ENCODE results near the gene CHRNA9. TPM values are rescaled to one million over a fixed set of nuclear protein-coding genes. Genes with fewer than 3 reads are reported as not detected.
A peak's percentile ranks its signal among the peaks of the same experiment; 100 is the strongest.

CHRNA9 gene
- total and polyA plus RNA-seq, 4 donors = 0.10 to 0.19 (median 0.17) TPM; not detected in 1

GRCh38 chr4:40322811-40323210 lies 12.3 kb upstream of the CHRNA9 start:
- Histone ChIP-seq H3K27me3 (ENCODE audit: control insufficient read depth, insufficient read depth, low read length) (no peaks in the 10 kb centered on the region), H3K9me3 (ENCODE audit: control insufficient read depth, insufficient read depth, low read length) (no peaks in the 10 kb centered on the region), H3K4me3 (ENCODE audit: low read depth, low read length) (no peak overlapping the region), H3K27ac (ENCODE audit: low read depth, low read length) (no peak overlapping the region), H3K36me3 (ENCODE audit: control insufficient read depth, insufficient read depth, low read length) (no peaks in the 10 kb centered on the region), H3K4me1 (ENCODE audit: control insufficient read depth, insufficient read depth, low read length) (no peaks in the 10 kb centered on the region)
- no CpG with 5 or more reads among the region's 4 CpGs for WGBS (ENCODE audit: insufficient coverage)
- DNase-seq (ENCODE audit: low read depth in 4 of 6, low spot score in 6 of 6) = peak in 2 of 6 donors; percentile 62 to 86

GRCh38 chr4:40323866-40324265 lies 11.3 kb upstream of the CHRNA9 start:
- H3K27me3 ChIP-seq (ENCODE audit: control insufficient read depth, insufficient read depth, low read length) = no peaks in the 10 kb centered on the region
- no peak for DNase-seq (ENCODE audit: low read depth in 4 of 6, low spot score in 6 of 6)
- no peaks in the 10 kb centered on the region for H3K9me3 ChIP-seq (ENCODE audit: control insufficient read depth, insufficient read depth, low read length)
- no CpG with 5 or more reads among the region's 2 CpGs for WGBS (ENCODE audit: insufficient coverage)
- H3K36me3 ChIP-seq (ENCODE audit: control insufficient read depth, insufficient read depth, low read length) = no peaks in the 10 kb centered on the region
- H3K4me1 ChIP-seq (ENCODE audit: control insufficient read depth, insufficient read depth, low read length) = no peaks in the 10 kb centered on the region
- H3K27ac ChIP-seq (ENCODE audit: low read depth, low read length) = no peak overlapping the region
- H3K4me3 ChIP-seq (ENCODE audit: low read depth, low read length) = no peak overlapping the region

DNA sequence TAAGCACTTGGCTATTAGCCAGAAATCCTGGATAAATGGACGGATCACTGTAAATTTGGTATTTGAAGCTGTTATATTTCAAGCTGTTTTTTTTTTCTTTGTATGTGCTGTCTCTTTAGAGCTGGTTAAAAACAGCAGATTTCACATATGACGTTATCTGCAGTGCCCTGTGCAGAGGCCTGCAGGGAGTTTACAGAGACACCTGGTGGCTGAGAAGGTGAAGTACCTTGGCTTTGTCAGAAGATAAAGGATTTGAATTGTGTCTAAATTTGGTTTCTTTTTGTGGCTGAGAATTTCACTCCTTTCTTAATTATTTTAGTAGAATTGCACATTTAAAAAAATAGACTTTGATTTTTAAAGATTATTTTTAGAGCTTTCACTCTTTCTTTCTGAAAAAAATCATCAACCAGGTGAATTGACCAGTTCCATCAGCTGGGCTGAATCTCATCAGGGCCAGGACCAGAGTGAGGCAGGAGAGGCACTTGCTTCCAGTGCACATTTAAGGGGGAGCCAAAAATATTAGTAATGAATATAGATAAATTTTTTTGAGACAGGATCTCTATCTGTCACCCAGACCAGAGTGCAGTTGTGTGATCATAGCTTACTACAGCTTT lies 9.6 kb upstream of the CHRNA9 start:
- no peak overlapping the region for H3K27ac ChIP-seq (ENCODE audit: low read depth, low read length)
- WGBS (ENCODE audit: insufficient coverage) = 0% methylated on average over 1 of the region's 2 CpGs

DNA sequence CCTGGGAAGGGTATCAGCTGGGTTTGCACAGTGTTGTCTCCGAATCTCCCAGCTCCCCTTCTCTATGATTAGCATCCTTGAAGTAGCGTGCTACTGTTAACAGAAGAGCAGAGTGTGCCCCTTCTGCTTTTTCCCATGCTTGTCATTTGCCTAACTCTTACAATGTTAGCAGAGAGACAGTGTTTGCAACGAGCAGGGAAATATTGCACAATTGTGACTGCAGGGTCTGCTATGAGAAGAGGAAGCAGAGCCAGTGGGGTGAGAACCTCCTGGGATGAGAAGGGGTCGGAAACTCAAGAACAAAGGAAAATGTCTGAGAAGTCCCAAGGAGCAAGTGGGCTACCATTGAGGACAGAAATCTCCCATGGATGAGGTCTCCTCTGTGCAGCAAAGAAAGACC lies 7.8 kb upstream of the CHRNA9 start:
- no peaks in the 10 kb centered on the region for H3K4me1 ChIP-seq (ENCODE audit: control insufficient read depth, insufficient read depth, low read length)
- WGBS (ENCODE audit: insufficient coverage) = 64% methylated on average over 2 of the region's 4 CpGs
- H3K27me3 ChIP-seq (ENCODE audit: control insufficient read depth, insufficient read depth, low read length) = no peaks in the 10 kb centered on the region
- no peaks in the 10 kb centered on the region for H3K9me3 ChIP-seq (ENCODE audit: control insufficient read depth, insufficient read depth, low read length)
- H3K36me3 ChIP-seq (ENCODE audit: control insufficient read depth, insufficient read depth, low read length) = no peaks in the 10 kb centered on the region
- no peak overlapping the region for H3K4me3 ChIP-seq (ENCODE audit: low read depth, low read length)
- no peak for DNase-seq (ENCODE audit: low read depth in 4 of 6, low spot score in 6 of 6)
- no peak overlapping the region for H3K27ac ChIP-seq (ENCODE audit: low read depth, low read length)

More for the DNA sequence above, 9.6 kb upstream of the CHRNA9 start:
- Histone ChIP-seq H3K27me3 (ENCODE audit: control insufficient read depth, insufficient read depth, low read length) (no peaks in the 10 kb centered on the region), H3K36me3 (ENCODE audit: control insufficient read depth, insufficient read depth, low read length) (no peaks in the 10 kb centered on the region), H3K4me3 (ENCODE audit: low read depth, low read length) (no peak overlapping the region), H3K9me3 (ENCODE audit: control insufficient read depth, insufficient read depth, low read length) (no peaks in the 10 kb centered on the region), H3K4me1 (ENCODE audit: control insufficient read depth, insufficient read depth, low read length) (no peaks in the 10 kb centered on the region)
- peak in 2 of 6 donors; percentile 86 to 95 for DNase-seq (ENCODE audit: low read depth in 4 of 6, low spot score in 6 of 6)

- DNase-seq (ENCODE audit: low read depth in 4 of 6, low spot score in 6 of 6) = no peak
- Histone ChIP-seq H3K4me3 (ENCODE audit: low read depth, low read length) (no peak overlapping the region), H3K9me3 (ENCODE audit: control insufficient read depth, insufficient read depth, low read length) (no peaks in the 10 kb centered on the region), H3K27ac (ENCODE audit: low read depth, low read length) (no peak overlapping the region), H3K27me3 (ENCODE audit: control insufficient read depth, insufficient read depth, low read length) (no peaks in the 10 kb centered on the region), H3K4me1 (ENCODE audit: control insufficient read depth, insufficient read depth, low read length) (no peaks in the 10 kb centered on the region), H3K36me3 (ENCODE audit: control insufficient read depth, insufficient read depth, low read length) (no peaks in the 10 kb centered on the region)
- WGBS (ENCODE audit: insufficient coverage) = 90% methylated on average over 1 of the region's 1 CpG
Measured at GRCh38 chr4:40328383-40328782, 6.8 kb upstream of the CHRNA9 start.

- H3K4me1 ChIP-seq (ENCODE audit: control insufficient read depth, insufficient read depth, low read length) = no peaks in the 10 kb centered on the region
- no peak for DNase-seq (ENCODE audit: low read depth in 4 of 6, low spot score in 6 of 6)
- H3K27ac ChIP-seq (ENCODE audit: low read depth, low read length) = no peak overlapping the region
- H3K4me3 ChIP-seq (ENCODE audit: low read depth, low read length) = no peak overlapping the region
- 100% methylated on average over 5 of the region's 7 CpGs for WGBS (ENCODE audit: insufficient coverage)
- no peaks in the 10 kb centered on the region for H3K9me3 ChIP-seq (ENCODE audit: control insufficient read depth, insufficient read depth, low read length)
- H3K27me3 ChIP-seq (ENCODE audit: control insufficient read depth, insufficient read depth, low read length) = no peaks in the 10 kb centered on the region
- no peaks in the 10 kb centered on the region for H3K36me3 ChIP-seq (ENCODE audit: control insufficient read depth, insufficient read depth, low read length)
Measured at GRCh38 chr4:40329805-40330204, 5.3 kb upstream of the CHRNA9 start.

DNA sequence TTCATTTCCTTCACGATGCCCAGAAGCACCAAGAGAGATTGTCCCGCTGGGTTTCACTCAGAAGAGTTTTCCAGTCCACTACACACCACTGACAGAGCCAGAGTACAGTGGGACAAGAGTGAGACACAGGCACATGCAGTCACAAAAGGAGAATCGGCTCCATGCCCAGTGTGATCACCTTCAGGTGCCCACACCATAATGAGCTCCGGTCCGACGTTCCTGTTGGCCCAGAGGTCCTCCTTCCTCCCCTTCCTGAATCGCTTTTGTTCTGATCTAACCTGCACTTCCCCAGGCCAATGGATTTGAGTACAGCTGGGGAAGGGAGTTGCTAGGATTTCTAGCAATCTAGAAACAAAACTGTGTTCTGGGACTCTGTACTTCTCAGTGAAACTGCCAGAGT lies 4.6 kb upstream of the CHRNA9 start:
- H3K27me3 ChIP-seq (ENCODE audit: control insufficient read depth, insufficient read depth, low read length) = no peaks in the 10 kb centered on the region
- H3K27ac ChIP-seq (ENCODE audit: low read depth, low read length) = no peak overlapping the region
- H3K9me3 ChIP-seq (ENCODE audit: control insufficient read depth, insufficient read depth, low read length) = no peaks in the 10 kb centered on the region
- WGBS (ENCODE audit: insufficient coverage) = 71% methylated on average over 4 of the region's 7 CpGs
- no peaks in the 10 kb centered on the region for H3K36me3 ChIP-seq (ENCODE audit: control insufficient read depth, insufficient read depth, low read length)
- H3K4me1 ChIP-seq (ENCODE audit: control insufficient read depth, insufficient read depth, low read length) = no peaks in the 10 kb centered on the region
- no peak for DNase-seq (ENCODE audit: low read depth in 4 of 6, low spot score in 6 of 6)
- no peak overlapping the region for H3K4me3 ChIP-seq (ENCODE audit: low read depth, low read length)

DNA sequence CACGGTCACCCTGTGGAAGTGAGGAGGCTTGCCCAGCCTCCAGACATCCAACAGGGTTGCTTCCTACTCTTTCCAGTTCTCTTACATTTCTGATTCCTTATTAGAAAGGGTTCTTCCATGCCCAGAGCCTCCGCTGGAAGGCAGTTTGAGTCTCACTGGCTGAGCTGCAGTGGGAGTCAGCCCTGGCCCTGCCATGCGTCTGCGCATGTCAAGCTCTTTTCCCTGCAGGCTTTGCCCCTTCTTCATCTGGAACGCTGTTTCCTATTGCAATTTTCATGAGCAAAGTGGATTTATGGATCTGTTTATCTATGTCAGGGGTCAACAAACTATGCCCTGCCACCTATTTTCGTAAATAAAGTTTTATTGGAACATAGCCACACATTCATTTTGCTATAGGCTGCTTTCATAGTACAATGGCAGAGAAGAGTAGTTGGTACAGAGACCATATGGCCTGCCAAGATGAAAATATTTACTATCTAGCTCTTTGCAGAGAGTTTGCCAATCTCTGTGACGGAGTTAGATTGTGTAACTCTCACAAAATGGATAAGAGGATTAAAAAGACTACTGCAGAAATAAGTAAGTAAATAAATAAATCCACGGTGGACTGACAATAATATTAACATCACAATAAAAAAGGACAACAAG lies 3.9 kb upstream of the CHRNA9 start:
- no peaks in the 10 kb centered on the region for H3K4me1 ChIP-seq (ENCODE audit: control insufficient read depth, insufficient read depth, low read length)
- peak in 1 of 6 donors; percentile 56 for DNase-seq (ENCODE audit: low read depth in 4 of 6, low spot score in 6 of 6)
- WGBS (ENCODE audit: insufficient coverage) = 86% methylated on average over 5 of the region's 8 CpGs
- no peak overlapping the region for H3K27ac ChIP-seq (ENCODE audit: low read depth, low read length)
- H3K27me3 ChIP-seq (ENCODE audit: control insufficient read depth, insufficient read depth, low read length) = no peaks in the 10 kb centered on the region
- H3K9me3 ChIP-seq (ENCODE audit: control insufficient read depth, insufficient read depth, low read length) = no peaks in the 10 kb centered on the region
- H3K36me3 ChIP-seq (ENCODE audit: control insufficient read depth, insufficient read depth, low read length) = no peaks in the 10 kb centered on the region
- H3K4me3 ChIP-seq (ENCODE audit: low read depth, low read length) = no peak overlapping the region

DNA sequence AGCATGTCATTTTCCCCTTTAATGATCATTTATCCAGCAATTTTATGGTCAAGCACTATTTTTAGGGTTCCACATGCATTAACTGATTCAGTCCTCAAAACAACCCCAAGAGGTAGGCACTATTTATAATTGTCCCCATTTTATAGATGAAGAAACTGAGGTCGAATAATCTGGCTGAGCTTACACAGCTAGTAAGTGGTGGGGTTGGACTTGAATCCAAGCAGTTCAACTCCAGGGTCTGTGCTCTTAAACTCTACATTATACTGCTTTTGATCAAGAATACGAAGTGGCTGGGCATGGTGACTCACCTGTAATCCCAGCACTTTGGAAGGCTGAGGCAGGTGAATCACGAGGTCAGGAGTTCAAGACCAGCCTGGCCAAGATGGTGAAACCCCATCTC lies 3.2 kb upstream of the CHRNA9 start:
- no peaks in the 10 kb centered on the region for H3K36me3 ChIP-seq (ENCODE audit: control insufficient read depth, insufficient read depth, low read length)
- H3K27ac ChIP-seq (ENCODE audit: low read depth, low read length) = no peak overlapping the region
- no peak for DNase-seq (ENCODE audit: low read depth in 4 of 6, low spot score in 6 of 6)
- H3K4me3 ChIP-seq (ENCODE audit: low read depth, low read length) = no peak overlapping the region
- H3K9me3 ChIP-seq (ENCODE audit: control insufficient read depth, insufficient read depth, low read length) = no peaks in the 10 kb centered on the region
- WGBS (ENCODE audit: insufficient coverage) = no CpG with 5 or more reads among the region's 3 CpGs
- H3K27me3 ChIP-seq (ENCODE audit: control insufficient read depth, insufficient read depth, low read length) = no peaks in the 10 kb centered on the region
- H3K4me1 ChIP-seq (ENCODE audit: control insufficient read depth, insufficient read depth, low read length) = no peaks in the 10 kb centered on the region

DNA sequence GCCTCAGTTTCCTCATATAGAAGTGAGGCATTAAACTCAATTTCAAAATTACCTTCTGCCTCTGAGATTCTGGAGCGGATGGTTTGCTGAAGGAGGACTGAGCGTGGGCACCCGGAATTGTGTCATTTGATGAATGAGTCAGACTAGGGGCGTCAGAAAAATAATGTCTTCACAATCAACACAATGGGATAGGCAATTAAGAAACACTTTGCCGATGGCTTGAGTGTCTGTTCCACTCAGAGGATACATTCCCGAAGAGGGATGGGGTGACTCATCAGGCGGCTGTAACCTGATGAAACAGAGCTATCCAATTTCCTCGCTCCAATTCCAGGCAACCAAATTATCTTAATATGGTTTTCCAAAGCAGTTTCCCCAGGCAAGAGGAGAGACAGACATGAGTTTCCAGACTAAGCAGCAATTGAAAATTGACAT lies 1.2 kb upstream of the CHRNA9 start:
- Histone ChIP-seq H3K27me3 (ENCODE audit: control insufficient read depth, insufficient read depth, low read length) (no peaks in the 10 kb centered on the region), H3K36me3 (ENCODE audit: control insufficient read depth, insufficient read depth, low read length) (no peaks in the 10 kb centered on the region), H3K27ac (ENCODE audit: low read depth, low read length) (no peak overlapping the region), H3K9me3 (ENCODE audit: control insufficient read depth, insufficient read depth, low read length) (no peaks in the 10 kb centered on the region), H3K4me1 (ENCODE audit: control insufficient read depth, insufficient read depth, low read length) (no peaks in the 10 kb centered on the region), H3K4me3 (ENCODE audit: low read depth, low read length) (no peak overlapping the region)
- peak in 1 of 6 donors; percentile 51 for DNase-seq (ENCODE audit: low read depth in 4 of 6, low spot score in 6 of 6)
- 49% methylated on average over 3 of the region's 8 CpGs for WGBS (ENCODE audit: insufficient coverage)
